ENCODE measurements around the gene ASMTL. TPM values are rescaled to one million over a fixed set of nuclear protein-coding genes. Genes with fewer than 3 reads are reported as not detected.

Gene ASMTL
- polyA plus RNA-seq, 1 donor (not counting 4 experiments of a cell fraction or from before 2014, with no cell fraction given), result 13.8 TPM

DNA sequence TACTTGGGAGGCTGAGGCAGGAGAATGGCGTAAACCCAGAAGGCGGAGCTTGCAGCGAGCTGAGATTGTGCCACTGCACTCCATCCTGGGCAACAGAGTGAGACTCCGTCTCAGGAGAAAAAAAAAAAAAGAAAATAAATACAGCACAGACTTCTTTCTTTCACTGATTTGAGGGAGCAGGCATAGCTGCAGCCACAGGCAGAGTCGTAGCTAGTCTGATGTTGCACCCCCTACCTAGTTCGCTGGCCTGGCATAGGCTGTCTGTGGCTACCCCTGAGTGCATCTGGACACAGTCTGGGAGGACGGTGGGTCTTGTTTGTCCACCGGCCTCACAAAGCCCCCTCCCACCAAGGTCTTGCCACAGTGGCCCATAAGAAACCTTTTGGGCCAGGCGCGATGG is 94.7 kb downstream of the ASMTL start:
- Histone ChIP-seq H3K27ac (ENCODE audit: control insufficient read depth, insufficient read depth, low read length) (no peak overlapping the region), H3K9me1 (ENCODE audit: control insufficient read depth, extremely low read depth, insufficient read depth, low read length) (no peaks in the 10 kb centered on the region), H3K36me3 (ENCODE audit: control insufficient read depth in 2 of 2, extremely low read depth in 1 of 2, insufficient read depth in 2 of 2, low read length in 2 of 2) (no peaks in the 10 kb centered on the region), H4K20me1 (ENCODE audit: control insufficient read depth, extremely low read depth, insufficient read depth, low read length) (no peaks in the 10 kb centered on the region), H3K79me2 (ENCODE audit: control insufficient read depth, insufficient read depth, low read length) (no peaks in the 10 kb centered on the region), H3K9ac (ENCODE audit: control insufficient read depth, extremely low read depth, insufficient read depth, low read length) (no peak overlapping the region), H2AFZ (ENCODE audit: control insufficient read depth, low read length) (no peak overlapping the region), H3K9me3 (ENCODE audit: control insufficient read depth, low read depth, low read length) (no peaks in the 10 kb centered on the region), H3K4me3 (ENCODE audit: control insufficient read depth in 2 of 3, extremely low read depth in 1 of 3, insufficient read depth in 2 of 3, low read depth in 1 of 3, low read length in 3 of 3) (no peak overlapping the region), H3K4me1 (ENCODE audit: control insufficient read depth, extremely low read depth, insufficient read depth, low read length) (no peaks in the 10 kb centered on the region), H3K4me2 (ENCODE audit: control insufficient read depth, extremely low read depth, insufficient read depth, low read depth, low read length) (no peak overlapping the region), H3K27me3 (ENCODE audit: control insufficient read depth, extremely low read depth, insufficient read depth, low read length) (no peaks in the 10 kb centered on the region)
- FAIRE-seq (no peak), DNase-seq (ENCODE audit: low read depth, low spot score) (no peak)
- dilution Hi-C loops (cut with MboI; ENCODE audit: extremely low pct_ligation_motif_present, low sequenced_read_pairs), result no loop called here
- TF ChIP-seq, protein P1, sequence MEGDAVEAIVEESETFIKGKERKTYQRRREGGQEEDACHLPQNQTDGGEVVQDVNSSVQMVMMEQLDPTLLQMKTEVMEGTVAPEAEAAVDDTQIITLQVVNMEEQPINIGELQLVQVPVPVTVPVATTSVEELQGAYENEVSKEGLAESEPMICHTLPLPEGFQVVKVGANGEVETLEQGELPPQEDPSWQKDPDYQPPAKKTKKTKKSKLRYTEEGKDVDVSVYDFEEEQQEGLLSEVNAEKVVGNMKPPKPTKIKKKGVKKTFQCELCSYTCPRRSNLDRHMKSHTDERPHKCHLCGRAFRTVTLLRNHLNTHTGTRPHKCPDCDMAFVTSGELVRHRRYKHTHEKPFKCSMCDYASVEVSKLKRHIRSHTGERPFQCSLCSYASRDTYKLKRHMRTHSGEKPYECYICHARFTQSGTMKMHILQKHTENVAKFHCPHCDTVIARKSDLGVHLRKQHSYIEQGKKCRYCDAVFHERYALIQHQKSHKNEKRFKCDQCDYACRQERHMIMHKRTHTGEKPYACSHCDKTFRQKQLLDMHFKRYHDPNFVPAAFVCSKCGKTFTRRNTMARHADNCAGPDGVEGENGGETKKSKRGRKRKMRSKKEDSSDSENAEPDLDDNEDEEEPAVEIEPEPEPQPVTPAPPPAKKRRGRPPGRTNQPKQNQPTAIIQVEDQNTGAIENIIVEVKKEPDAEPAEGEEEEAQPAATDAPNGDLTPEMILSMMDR (optimal IDR thresholded peaks at IDR 0.05 in 1 of 3, IDR thresholded peaks at IDR 0.05 in 1 of 3, conservative IDR thresholded peaks at IDR 0.05 in 1 of 3; ENCODE audit: extremely low read depth in 1 of 3, insufficient read depth in 2 of 3, low read length in 3 of 3), result no peak
- TF ChIP-seq EZH2 (IDR thresholded peaks at IDR 0.05; ENCODE audit: low read length), result no peak

DNA sequence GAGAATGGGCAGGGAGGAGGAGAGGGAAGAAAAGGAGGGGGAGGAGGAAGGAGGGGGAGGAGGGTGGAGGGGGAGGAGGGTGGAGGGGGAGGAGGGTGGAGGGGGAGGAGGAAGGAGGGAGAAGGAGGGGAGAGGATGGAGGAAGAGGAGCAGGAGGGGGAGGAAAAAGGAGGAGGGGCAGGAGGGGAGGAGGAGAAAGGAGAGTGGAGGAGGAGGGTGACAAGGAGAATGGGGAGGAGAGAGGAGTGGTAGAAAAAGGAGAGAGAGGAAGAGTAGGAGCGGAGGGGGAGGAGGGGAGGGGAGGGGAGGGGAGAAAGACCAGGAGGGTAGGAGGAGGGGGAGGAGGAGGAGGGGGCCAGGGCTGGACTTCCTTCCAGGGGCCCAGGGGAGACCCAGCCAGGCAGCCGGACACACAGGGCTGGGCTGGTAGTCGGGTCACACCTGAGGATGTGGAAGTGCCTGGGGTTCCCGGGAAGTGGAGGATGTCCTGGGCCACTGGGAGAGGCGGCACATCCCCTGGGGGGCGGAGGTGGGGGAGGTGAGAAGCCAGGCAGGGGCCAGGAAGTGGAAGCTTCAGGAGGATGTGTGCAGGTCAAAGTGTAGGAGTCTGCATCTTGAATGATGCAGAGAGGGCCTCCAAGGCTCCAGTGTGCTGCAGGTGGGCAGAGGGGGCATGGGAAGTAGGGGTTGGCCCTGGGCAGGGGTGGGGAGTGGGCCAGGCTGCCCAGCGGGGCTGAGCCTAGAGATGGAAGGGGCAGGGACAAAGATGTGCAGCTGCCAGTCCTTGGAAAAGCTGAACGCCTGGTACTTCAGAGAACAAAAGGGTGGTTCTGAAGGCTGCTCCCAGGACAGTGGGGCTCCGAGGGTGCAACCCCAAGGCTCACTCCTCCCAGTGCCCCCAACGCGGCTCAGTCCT is 97.3 kb downstream of the ASMTL start:
- Histone ChIP-seq H3K27me3 (ENCODE audit: control insufficient read depth, extremely low read depth, insufficient read depth, low read length) (no peaks in the 10 kb centered on the region), H3K4me2 (ENCODE audit: control insufficient read depth, extremely low read depth, insufficient read depth, low read depth, low read length) (no peak overlapping the region), H3K9me3 (ENCODE audit: control insufficient read depth, low read depth, low read length) (no peaks in the 10 kb centered on the region), H3K9me1 (ENCODE audit: control insufficient read depth, extremely low read depth, insufficient read depth, low read length) (no peaks in the 10 kb centered on the region), H3K9ac (ENCODE audit: control insufficient read depth, extremely low read depth, insufficient read depth, low read length) (no peak overlapping the region), H2AFZ (ENCODE audit: control insufficient read depth, low read length) (no peak overlapping the region), H3K4me1 (ENCODE audit: control insufficient read depth, extremely low read depth, insufficient read depth, low read length) (no peaks in the 10 kb centered on the region), H3K4me3 (ENCODE audit: control insufficient read depth in 2 of 3, extremely low read depth in 1 of 3, insufficient read depth in 2 of 3, low read depth in 1 of 3, low read length in 3 of 3) (no peak overlapping the region), H3K79me2 (ENCODE audit: control insufficient read depth, insufficient read depth, low read length) (no peaks in the 10 kb centered on the region), H4K20me1 (ENCODE audit: control insufficient read depth, extremely low read depth, insufficient read depth, low read length) (no peaks in the 10 kb centered on the region), H3K36me3 (ENCODE audit: control insufficient read depth in 2 of 2, extremely low read depth in 1 of 2, insufficient read depth in 2 of 2, low read length in 2 of 2) (no peaks in the 10 kb centered on the region), H3K27ac (ENCODE audit: control insufficient read depth, insufficient read depth, low read length) (no peak overlapping the region)
- TF ChIP-seq EZH2 (IDR thresholded peaks at IDR 0.05; ENCODE audit: low read length), result no peak
- TF ChIP-seq, protein P1 (optimal IDR thresholded peaks at IDR 0.05 in 1 of 3, IDR thresholded peaks at IDR 0.05 in 1 of 3, conservative IDR thresholded peaks at IDR 0.05 in 1 of 3; ENCODE audit: extremely low read depth in 1 of 3, insufficient read depth in 2 of 3, low read length in 3 of 3), result no peak
- dilution Hi-C loops (cut with MboI; ENCODE audit: extremely low pct_ligation_motif_present, low sequenced_read_pairs), result no loop called here
- DNase-seq (ENCODE audit: low read depth, low spot score) (no peak), FAIRE-seq (no peak)
